ENCODE data around the gene SRBD1. TPM values are rescaled to one million over a fixed set of nuclear protein-coding genes. Genes with fewer than 3 reads are reported as not detected.

SRBD1 gene
- total RNA-seq, 1 donor, result 22.4 TPM

DNA sequence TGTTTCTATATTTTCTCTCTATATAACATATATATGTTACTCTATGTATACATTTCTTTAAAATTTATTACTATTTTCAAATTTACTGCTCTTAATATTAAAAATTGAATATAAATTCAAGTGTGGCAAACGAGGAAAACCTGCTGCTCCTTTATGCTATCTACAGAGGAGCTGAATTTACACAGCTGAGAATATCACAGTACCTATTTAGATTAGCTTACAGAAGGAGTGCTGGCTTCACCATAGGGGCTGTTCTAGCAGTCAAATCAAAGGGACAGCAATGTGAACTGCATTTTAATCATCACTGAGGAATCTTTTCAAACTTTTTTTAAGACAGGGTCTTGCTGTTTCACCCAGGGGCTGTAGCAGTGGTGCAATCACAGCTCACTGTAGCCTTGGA, 213.8 kb downstream of the SRBD1 start:
- no peak for DNase-seq (ENCODE audit: low read depth)
- TF ChIP-seq CTCF (IDR thresholded peaks at IDR 0.05; ENCODE audit: insufficient read depth, low read length), result no peak
- no peak overlapping the region for H3K4me3 ChIP-seq (ENCODE audit: low read depth, low read length)

DNA sequence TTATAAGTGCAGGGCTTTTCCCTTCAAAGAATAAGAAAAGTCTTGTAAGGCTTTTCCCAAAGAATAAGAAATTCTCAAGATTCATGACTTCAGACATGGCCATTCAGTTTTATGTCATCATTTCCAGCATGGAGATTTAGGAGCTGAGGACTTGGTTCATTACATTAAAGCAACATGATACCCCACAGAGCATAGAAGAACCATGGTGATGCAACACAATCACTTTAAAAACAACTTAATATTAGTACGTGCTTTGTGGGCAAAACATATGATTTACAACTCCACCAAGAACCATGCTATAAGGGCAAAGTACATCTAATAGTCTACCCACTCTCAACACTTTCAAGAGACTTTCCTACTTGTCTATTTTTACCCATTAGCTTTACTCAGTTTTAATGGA, 214.4 kb downstream of the SRBD1 start:
- no peak for DNase-seq (ENCODE audit: low read depth)
- TF ChIP-seq CTCF (IDR thresholded peaks at IDR 0.05; ENCODE audit: insufficient read depth, low read length), result no peak
- no peak overlapping the region for H3K4me3 ChIP-seq (ENCODE audit: low read depth, low read length)

DNA sequence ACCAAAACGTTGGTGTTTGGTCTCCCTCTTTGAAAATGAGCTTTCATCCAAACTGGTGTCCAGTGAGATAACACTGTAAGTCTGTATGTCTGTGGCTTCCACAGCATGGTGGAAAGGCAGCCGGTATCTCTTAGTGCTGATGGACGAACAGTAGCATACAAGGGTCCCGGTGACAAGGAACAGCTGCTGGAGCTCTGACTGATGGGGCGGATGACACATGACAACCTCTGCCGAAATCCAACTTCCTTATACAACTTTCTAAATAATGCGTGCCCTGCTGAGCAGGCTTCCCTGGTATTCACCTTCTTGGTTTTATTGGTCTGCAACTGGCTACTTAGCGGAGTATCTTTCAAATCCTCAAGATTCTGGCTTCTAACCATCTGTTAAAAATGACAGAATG, 216.2 kb downstream of the SRBD1 start:
- H3K4me3 ChIP-seq (ENCODE audit: low read depth, low read length), result no peak overlapping the region
- no peak for TF ChIP-seq CTCF (IDR thresholded peaks at IDR 0.05; ENCODE audit: insufficient read depth, low read length)
- DNase-seq (ENCODE audit: low read depth), result no peak

GRCh38 chr2:45394216-45394615, 216.9 kb downstream of the SRBD1 start:
- no peak overlapping the region for H3K4me3 ChIP-seq (ENCODE audit: low read depth, low read length)
- no peak for TF ChIP-seq CTCF (IDR thresholded peaks at IDR 0.05; ENCODE audit: insufficient read depth, low read length)
- DNase-seq (ENCODE audit: low read depth), result no peak

DNA sequence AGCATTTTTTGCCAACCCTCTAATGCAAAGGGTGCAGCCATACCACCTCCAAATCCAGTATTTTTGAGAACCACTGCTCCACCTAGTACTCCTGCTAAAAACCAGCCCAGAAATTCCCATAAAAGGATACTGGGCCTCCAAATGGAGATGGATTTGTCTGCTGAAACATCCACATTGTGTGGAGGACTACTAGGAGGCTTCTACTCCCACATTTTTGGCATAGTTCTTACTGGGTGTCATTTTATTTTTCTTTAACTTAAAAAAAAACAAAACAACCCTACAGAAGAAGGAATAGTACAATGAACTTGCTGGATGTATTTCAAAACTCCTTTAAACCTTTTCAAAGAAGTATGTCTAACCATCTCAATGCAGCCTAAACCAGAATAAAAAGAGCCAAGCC, 219.2 kb downstream of the SRBD1 start:
- TF ChIP-seq CTCF (IDR thresholded peaks at IDR 0.05; ENCODE audit: insufficient read depth, low read length), result no peak
- H3K4me3 ChIP-seq (ENCODE audit: low read depth, low read length), result no peak overlapping the region
- peak; percentile 21 for DNase-seq (ENCODE audit: low read depth)

DNA sequence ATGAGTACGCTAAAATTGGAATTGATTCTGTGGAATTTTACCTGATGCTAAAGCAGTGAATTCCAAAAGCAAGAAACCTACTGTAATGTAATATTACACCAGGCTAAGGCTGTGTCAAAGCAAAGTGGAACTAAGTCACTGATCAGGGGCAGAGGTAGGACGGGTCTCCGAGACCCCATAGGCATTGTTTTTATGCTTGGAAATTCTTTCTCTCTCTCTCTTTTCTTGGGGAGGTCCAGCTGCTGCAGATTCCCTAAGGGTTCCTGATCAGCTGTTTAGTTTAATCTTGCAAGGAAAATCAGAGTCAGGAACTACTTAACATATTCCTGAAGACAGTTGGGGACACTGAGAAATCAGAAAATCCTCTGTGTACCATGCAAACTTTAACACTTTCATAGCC, 220.2 kb downstream of the SRBD1 start:
- DNase-seq (ENCODE audit: low read depth), result no peak
- no peak for TF ChIP-seq CTCF (IDR thresholded peaks at IDR 0.05; ENCODE audit: insufficient read depth, low read length)
- no peak overlapping the region for H3K4me3 ChIP-seq (ENCODE audit: low read depth, low read length)

DNA sequence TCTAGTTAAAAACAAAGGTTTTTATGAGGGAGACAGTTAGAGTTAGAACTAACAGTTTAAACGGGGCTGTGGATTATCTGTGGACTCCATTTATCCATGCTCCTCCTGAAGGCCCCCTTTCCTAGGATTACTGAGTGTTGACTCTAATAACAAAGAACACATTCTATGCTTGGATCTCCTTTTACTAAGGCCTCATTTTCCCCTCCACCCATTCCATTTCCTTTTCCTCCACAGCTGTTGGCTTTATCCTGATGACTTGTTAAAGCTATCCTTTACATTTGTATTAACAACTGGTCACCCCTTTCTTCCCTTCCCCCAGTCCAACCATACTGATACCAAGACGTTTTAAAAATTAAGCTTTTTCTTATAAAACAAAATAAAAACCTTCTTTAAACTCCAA, 220.6 kb downstream of the SRBD1 start:
- DNase-seq (ENCODE audit: low read depth), result no peak
- no peak for TF ChIP-seq CTCF (IDR thresholded peaks at IDR 0.05; ENCODE audit: insufficient read depth, low read length)
- no peak overlapping the region for H3K4me3 ChIP-seq (ENCODE audit: low read depth, low read length)

Data from fibroblast of the aortic adventitia (primary cell).